B cell (primary cell): ENCODE data around the gene NUP98.

Experiments
- EZH2 ChIP-seq: IDR thresholded peaks from 2 replicates; pipeline ENCODE4 v1.6.1; 2012; ENCODE audit warnings: borderline replicate concordance, low read depth, mild to moderate bottlenecking, moderate library complexity, low read length; ENCODE audit not compliant: insufficient read depth, poor library complexity, severe bottlenecking
- TF ChIP-seq, protein P1 (sequence below): fragments of 200-600 bp; IDR thresholded peaks from one replicate; pipeline ENCODE4 v1.8.0; 2022; ENCODE audit warnings: antibody characterized with exemption, mild to moderate bottlenecking

DNA sequence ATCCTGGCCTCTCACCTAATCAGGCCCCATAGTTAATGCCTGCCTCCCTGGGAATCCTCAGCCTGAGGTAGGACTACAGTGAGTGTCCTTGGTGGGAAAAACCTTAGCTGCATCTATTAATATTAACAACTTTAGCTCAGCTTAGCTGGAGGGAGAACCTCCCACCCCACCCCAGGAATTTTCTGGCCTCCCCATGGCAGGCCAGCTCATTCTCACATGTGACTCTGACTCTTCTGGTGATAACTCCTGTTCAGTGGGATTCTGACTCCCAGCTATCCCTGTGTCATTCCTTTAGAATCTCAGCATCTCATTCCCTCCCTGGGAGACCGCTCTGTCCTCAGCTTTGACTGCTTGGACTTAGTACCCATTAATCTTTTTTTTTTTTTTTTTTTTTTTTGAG lies 170.1 kb downstream of the NUP98 start:
- TF ChIP-seq, protein P1, sequence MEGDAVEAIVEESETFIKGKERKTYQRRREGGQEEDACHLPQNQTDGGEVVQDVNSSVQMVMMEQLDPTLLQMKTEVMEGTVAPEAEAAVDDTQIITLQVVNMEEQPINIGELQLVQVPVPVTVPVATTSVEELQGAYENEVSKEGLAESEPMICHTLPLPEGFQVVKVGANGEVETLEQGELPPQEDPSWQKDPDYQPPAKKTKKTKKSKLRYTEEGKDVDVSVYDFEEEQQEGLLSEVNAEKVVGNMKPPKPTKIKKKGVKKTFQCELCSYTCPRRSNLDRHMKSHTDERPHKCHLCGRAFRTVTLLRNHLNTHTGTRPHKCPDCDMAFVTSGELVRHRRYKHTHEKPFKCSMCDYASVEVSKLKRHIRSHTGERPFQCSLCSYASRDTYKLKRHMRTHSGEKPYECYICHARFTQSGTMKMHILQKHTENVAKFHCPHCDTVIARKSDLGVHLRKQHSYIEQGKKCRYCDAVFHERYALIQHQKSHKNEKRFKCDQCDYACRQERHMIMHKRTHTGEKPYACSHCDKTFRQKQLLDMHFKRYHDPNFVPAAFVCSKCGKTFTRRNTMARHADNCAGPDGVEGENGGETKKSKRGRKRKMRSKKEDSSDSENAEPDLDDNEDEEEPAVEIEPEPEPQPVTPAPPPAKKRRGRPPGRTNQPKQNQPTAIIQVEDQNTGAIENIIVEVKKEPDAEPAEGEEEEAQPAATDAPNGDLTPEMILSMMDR: no peak
- no peak for TF ChIP-seq EZH2
